Natural killer cell (primary cell): ENCODE results near the gene KCNT2. TPM values are rescaled to one million over a fixed set of nuclear protein-coding genes. Genes with fewer than 3 reads are reported as not detected.

Source experiments
- ATAC-seq, 3 donors: fragments of 150-1000 bp in 2 of 3; fragments of 200-7000 bp in 1 of 3; cut with Tn5 transposase; 1 replicate in 1 of 3; 2 replicates in 2 of 3; pipeline ENCODE4 v1.10.0; 2021; ENCODE audit warnings: mild to moderate bottlenecking in 2 of 3, moderate library complexity in 2 of 3
- DNase-seq, 2 donors: peaks; one replicate each; pipeline versions ENCODE4 v3.0.0 to v3.0.0-alpha.2; 2013 to 2021; ENCODE audit warnings: mixed read lengths in 1 of 2
- H3K27ac ChIP-seq: one replicate; pipeline ENCODE4 v1.5.1; 2013; ENCODE audit warnings: mild to moderate bottlenecking, low read length
- H3K27me3 ChIP-seq: one replicate; pipeline ENCODE4 v1.6.1; 2013; ENCODE audit warnings: low read length; ENCODE audit not compliant: control insufficient read depth, insufficient read depth
- H3K36me3 ChIP-seq: one replicate; pipeline ENCODE4 v1.6.1; 2013; ENCODE audit warnings: low read length; ENCODE audit not compliant: control insufficient read depth, insufficient read depth
- H3K4me1 ChIP-seq: one replicate; pipeline ENCODE4 v1.6.1; 2013; ENCODE audit warnings: low read length; ENCODE audit not compliant: control insufficient read depth, insufficient read depth
- H3K4me3 ChIP-seq: one replicate; pipeline ENCODE4 v1.5.1; 2013; ENCODE audit warnings: low read length
- H3K9me3 ChIP-seq: one replicate; pipeline ENCODE4 v1.6.1; 2013; ENCODE audit warnings: low read length; ENCODE audit not compliant: control insufficient read depth, insufficient read depth
- H3K27ac Mint-ChIP-seq, 2 donors: one replicate each; pipeline ENCODE4 v1.8.0; 2022; ENCODE audit warnings: mild to moderate bottlenecking in 2 of 2, mixed read lengths in 2 of 2, moderate library complexity in 1 of 2
- H3K27me3 Mint-ChIP-seq, 2 donors: one replicate each; pipeline ENCODE4 v1.8.0; 2022; ENCODE audit warnings: low read depth in 2 of 2, mixed read lengths in 2 of 2
- H3K36me3 Mint-ChIP-seq: one replicate; pipeline ENCODE4 v1.8.0; 2022; ENCODE audit warnings: mixed read lengths
- H3K4me1 Mint-ChIP-seq, 2 donors: one replicate each; pipeline ENCODE4 v1.8.0; 2022; ENCODE audit warnings: mixed read lengths in 2 of 2
- H3K4me3 Mint-ChIP-seq: one replicate; pipeline ENCODE4 v1.8.0; 2022; ENCODE audit warnings: mild to moderate bottlenecking, moderate library complexity, mixed read lengths
- H3K9me3 Mint-ChIP-seq, 2 donors: one replicate each; pipeline ENCODE4 v1.8.0; 2022; ENCODE audit warnings: mixed read lengths in 2 of 2
- WGBS: methylation state at CpG from one replicate; pipeline ENCODE4 v1.1.7; 2013; ENCODE audit warnings: missing lambda C conversion rate; ENCODE audit not compliant: insufficient coverage; 5-methylcytosine and 5-hydroxymethylcytosine counted together
- intact Hi-C: fragments of 100-400 bp; cut with micrococcal nuclease; formaldehyde crosslinking; loops from one replicate; pipeline ENCODE4 v1.14.2; 2022
- total RNA-seq, 4 donors: library from RNA; stranded (reverse); fragments of 120-200 nt in 1 of 4; gene quantifications; one replicate each; pipeline versions ENCODE4 v1.2.3 to v1.2.4, GENCODE V29; 2013 to 2022
- TF ChIP-seq, protein P1 (sequence below): fragments of 200-600 bp; IDR thresholded peaks from one replicate; pipeline ENCODE4 v1.8.0; 2022; ENCODE audit warnings: antibody characterized with exemption

The KCNT2 gene
- total RNA-seq, 3 donors from 2014 or later (not counting 1 experiment from before 2014, with no cell fraction given), result not detected

DNA sequence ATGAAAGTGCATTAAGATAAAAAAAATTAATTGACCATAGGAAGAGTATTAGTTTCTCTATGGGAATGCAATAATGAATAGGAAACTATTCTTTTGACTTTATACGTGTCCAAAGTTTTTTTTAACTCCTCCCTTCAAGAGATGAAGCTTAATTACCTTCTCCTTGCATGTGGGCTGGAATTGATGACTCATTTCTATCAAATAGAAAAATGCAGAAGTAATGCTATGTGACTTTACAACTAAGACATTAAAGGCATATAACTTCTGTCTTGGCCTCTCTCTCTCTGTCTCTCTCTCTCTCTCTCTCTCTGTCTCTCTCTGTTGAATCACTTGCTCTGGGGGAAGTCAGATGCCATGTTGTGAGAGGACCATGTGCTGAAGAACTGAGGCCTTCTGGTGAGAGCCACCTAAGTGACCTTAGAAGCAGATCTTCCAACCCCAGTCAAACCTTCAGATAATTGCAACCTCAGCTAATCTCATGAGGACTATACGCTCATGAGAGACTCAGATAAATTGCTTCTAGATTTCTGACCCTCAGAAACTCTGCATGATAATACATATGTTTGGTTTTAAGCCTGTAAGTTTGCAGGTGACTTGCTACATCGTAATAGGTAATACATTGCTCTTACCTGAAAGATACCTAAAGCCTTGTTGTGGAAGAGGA is 414.2 kb downstream of the KCNT2 start:
- Mint-ChIP-seq H3K27ac (no peak overlapping the region), H3K4me3 (no peak overlapping the region), H3K9me3 (peaks cover 22 to 29% of the 10 kb centered on the region in 2 donors), H3K4me1 (no peaks in the 10 kb centered on the region), H3K27me3 (no peaks in the 10 kb centered on the region), H3K36me3 (peaks cover 6% of the 10 kb centered on the region)
- no peaks in the 10 kb centered on the region for H3K4me1 ChIP-seq
- DNase-seq, result no peak
- WGBS, result no CpG with 5 or more reads among the region's 3 CpGs
- H3K9me3 ChIP-seq, result no peaks in the 10 kb centered on the region
- intact Hi-C loops, result no loop called here
- ATAC-seq, result no peak
- no peak overlapping the region for H3K4me3 ChIP-seq
- no peaks in the 10 kb centered on the region for H3K36me3 ChIP-seq
- TF ChIP-seq, protein P1, sequence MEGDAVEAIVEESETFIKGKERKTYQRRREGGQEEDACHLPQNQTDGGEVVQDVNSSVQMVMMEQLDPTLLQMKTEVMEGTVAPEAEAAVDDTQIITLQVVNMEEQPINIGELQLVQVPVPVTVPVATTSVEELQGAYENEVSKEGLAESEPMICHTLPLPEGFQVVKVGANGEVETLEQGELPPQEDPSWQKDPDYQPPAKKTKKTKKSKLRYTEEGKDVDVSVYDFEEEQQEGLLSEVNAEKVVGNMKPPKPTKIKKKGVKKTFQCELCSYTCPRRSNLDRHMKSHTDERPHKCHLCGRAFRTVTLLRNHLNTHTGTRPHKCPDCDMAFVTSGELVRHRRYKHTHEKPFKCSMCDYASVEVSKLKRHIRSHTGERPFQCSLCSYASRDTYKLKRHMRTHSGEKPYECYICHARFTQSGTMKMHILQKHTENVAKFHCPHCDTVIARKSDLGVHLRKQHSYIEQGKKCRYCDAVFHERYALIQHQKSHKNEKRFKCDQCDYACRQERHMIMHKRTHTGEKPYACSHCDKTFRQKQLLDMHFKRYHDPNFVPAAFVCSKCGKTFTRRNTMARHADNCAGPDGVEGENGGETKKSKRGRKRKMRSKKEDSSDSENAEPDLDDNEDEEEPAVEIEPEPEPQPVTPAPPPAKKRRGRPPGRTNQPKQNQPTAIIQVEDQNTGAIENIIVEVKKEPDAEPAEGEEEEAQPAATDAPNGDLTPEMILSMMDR, result no peak
- no peaks in the 10 kb centered on the region for H3K27me3 ChIP-seq
- no peak overlapping the region for H3K27ac ChIP-seq

- no peak overlapping the region for H3K4me3 ChIP-seq
- no peaks in the 10 kb centered on the region for H3K4me1 ChIP-seq
- H3K4me1 Mint-ChIP-seq, result no peaks in the 10 kb centered on the region
- no peak overlapping the region for H3K27ac Mint-ChIP-seq
- no peaks in the 10 kb centered on the region for H3K36me3 ChIP-seq
- H3K27me3 ChIP-seq, result no peaks in the 10 kb centered on the region
- intact Hi-C loops, result no loop called here
- no peak overlapping the region for H3K4me3 Mint-ChIP-seq
- H3K9me3 ChIP-seq, result no peaks in the 10 kb centered on the region
- H3K36me3 Mint-ChIP-seq, result no peaks in the 10 kb centered on the region
- peaks cover 12 to 15% of the 10 kb centered on the region in 2 donors for H3K9me3 Mint-ChIP-seq
- ATAC-seq (no peak), DNase-seq (no peak)
- no peak overlapping the region for H3K27ac ChIP-seq
- 97% methylated on average over 6 of the region's 8 CpGs for WGBS
- TF ChIP-seq, protein P1, result no peak
- H3K27me3 Mint-ChIP-seq, result no peaks in the 10 kb centered on the region
Measured at GRCh38 chr1:196183941-196184340, 424.3 kb downstream of the KCNT2 start.

GRCh38 chr1:196181594-196181878 is 426.7 kb downstream of the KCNT2 start:
- H3K27me3 Mint-ChIP-seq, result no peaks in the 10 kb centered on the region
- peaks cover 12 to 17% of the 10 kb centered on the region in 2 donors for H3K9me3 Mint-ChIP-seq
- no peaks in the 10 kb centered on the region for H3K36me3 Mint-ChIP-seq
- intact Hi-C loops, result no loop called here
- no peak for ATAC-seq
- H3K4me3 Mint-ChIP-seq, result no peak overlapping the region
- H3K27ac Mint-ChIP-seq, result no peak overlapping the region
- no peaks in the 10 kb centered on the region for H3K4me1 ChIP-seq
- no peak overlapping the region for H3K4me3 ChIP-seq
- no peak for DNase-seq
- no peaks in the 10 kb centered on the region for H3K9me3 ChIP-seq
- TF ChIP-seq, protein P1, result no peak
- no peaks in the 10 kb centered on the region for H3K27me3 ChIP-seq
- no peaks in the 10 kb centered on the region for H3K36me3 ChIP-seq
- no peak overlapping the region for H3K27ac ChIP-seq
- no peaks in the 10 kb centered on the region for H3K4me1 Mint-ChIP-seq
